BJ (cell line): Measurements from ENCODE around the gene PRDM16. TPM values are rescaled to one million over a fixed set of nuclear protein-coding genes. Genes with fewer than 3 reads are reported as not detected.

Source experiments
- CTCF ChIA-PET: fragments of 350-600 bp; formaldehyde crosslinking; extraction: SDS; loops from one replicate; lab custom pipeline; 2021; ENCODE audit warnings: antibody characterized with exemption, inconsistent platforms; lab: Yijun Ruan, JAX
- POLR2A ChIA-PET: fragments of 300-600 bp; sonication (Branson Sonifier 250); formaldehyde crosslinking; extraction: SDS; loops from one replicate; lab custom pipeline; 2021; ENCODE audit warnings: antibody characterized with exemption; lab: Charles Lee
- DNase-seq: peaks from one replicate; pipeline ENCODE4 v3.0.0-alpha.2; 2011; ENCODE audit warnings: low read depth
- H3K27me3 ChIP-seq: 2 replicates; pipeline ENCODE4 v1.6.0; 2011; ENCODE audit warnings: low read length; ENCODE audit not compliant: control insufficient read depth, insufficient read depth
- H3K36me3 ChIP-seq: 2 replicates; pipeline ENCODE4 v1.5.1; 2011; ENCODE audit warnings: low read length; ENCODE audit not compliant: control insufficient read depth, insufficient read depth
- H3K4me3 ChIP-seq: 2 replicates; pipeline ENCODE4 v1.5.1; 2011; ENCODE audit warnings: low read depth, mild to moderate bottlenecking, control low read depth, low read length
- CTCF ChIP-seq: IDR thresholded peaks from 2 replicates; pipeline ENCODE4 v1.5.1; 2011; ENCODE audit warnings: low read depth, mild to moderate bottlenecking, control low read depth, inconsistent platforms, low read length, moderate library complexity; ENCODE audit not compliant: insufficient read depth
- polyA plus RNA-seq: library from polyadenylated mRNA; depleted of rRNA; stranded (reverse); fragments of >200 nt; gene quantifications from 2 replicates; pipeline ENCODE4 v1.2.3, GENCODE V29; 2011

The PRDM16 gene
- polyA plus RNA-seq, 1 experiment = 0.02 TPM

DNA sequence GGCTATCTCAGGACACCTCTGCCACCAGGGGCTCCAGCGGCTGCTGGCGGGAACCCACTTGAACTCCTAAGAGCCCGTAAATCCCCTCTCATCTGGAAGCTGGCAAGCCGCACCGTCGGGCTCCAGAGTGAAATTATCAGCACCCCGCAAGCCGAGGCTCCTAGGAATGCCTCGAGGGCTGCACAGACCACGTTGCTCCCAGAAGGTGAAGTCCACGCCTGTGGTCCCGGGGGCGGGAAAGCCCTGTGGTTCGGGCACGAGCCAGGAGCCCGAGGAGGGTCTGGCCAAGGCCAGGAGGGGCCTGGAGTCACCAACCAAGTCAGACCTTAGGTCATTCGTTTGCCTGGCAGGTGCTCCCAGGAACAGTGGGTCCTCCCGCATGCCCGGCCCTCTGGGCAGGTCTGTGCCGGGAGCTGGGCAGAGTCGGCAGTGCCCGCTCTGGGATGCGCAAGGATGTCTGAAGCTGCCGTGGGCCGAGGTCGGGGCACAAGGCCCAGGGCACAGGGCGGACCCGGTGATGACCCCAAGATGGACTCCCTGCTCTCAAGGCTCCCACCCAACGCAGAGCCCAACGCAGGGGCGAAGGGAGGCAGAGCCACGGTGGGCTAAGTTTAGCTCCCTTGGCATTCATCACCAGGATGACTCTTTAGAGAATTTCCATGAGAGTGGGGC is 38.9 kb upstream of the PRDM16 start:
- no peak for TF ChIP-seq CTCF
- CTCF ChIA-PET = no interaction called here
- Histone ChIP-seq H3K4me3 (no peak overlapping the region), H3K36me3 (no peaks in the 10 kb centered on the region), H3K27me3 (no peaks in the 10 kb centered on the region)
- DNase-seq = no peak
- POLR2A ChIA-PET = no interaction called here

- POLR2A ChIA-PET = no interaction called here
- CTCF ChIA-PET = no interaction called here
These were observed 38.2 kb upstream of the PRDM16 start for GRCh38 chr1:3030663-3031381.

GRCh38 chr1:3031401-3032221 is 37.4 kb upstream of the PRDM16 start:
- DNase-seq = no peak
- Histone ChIP-seq H3K27me3 (no peaks in the 10 kb centered on the region), H3K36me3 (no peaks in the 10 kb centered on the region), H3K4me3 (no peak overlapping the region)
- TF ChIP-seq CTCF = no peak
- ChIA-PET POLR2A (no interaction called here), CTCF (no interaction called here)

More at GRCh38 chr1:3030663-3031381, 38.2 kb upstream of the PRDM16 start:
- TF ChIP-seq CTCF = no peak
- Histone ChIP-seq H3K36me3 (no peaks in the 10 kb centered on the region), H3K27me3 (no peaks in the 10 kb centered on the region), H3K4me3 (no peak overlapping the region)
- no peak for DNase-seq

- CTCF ChIA-PET = no interaction called here
- POLR2A ChIA-PET = no interaction called here
These were observed 36.5 kb upstream of the PRDM16 start for GRCh38 chr1:3032371-3033039.

More at GRCh38 chr1:3032371-3033039, 36.5 kb upstream of the PRDM16 start:
- no peaks in the 10 kb centered on the region for H3K27me3 ChIP-seq
- H3K36me3 ChIP-seq = no peaks in the 10 kb centered on the region
- TF ChIP-seq CTCF = no peak
- H3K4me3 ChIP-seq = no peak overlapping the region
- no peak for DNase-seq
